Right ventricle myocardium inferior (tissue), 1 donor: Measurements from ENCODE around the gene ARMC9. TPM values are rescaled to one million over a fixed set of nuclear protein-coding genes. Genes with fewer than 3 reads are reported as not detected.
A peak's percentile ranks its signal among the peaks of the same experiment; 100 is the strongest.
"Not testable (repeated sequence)": the region's sequence is repeated elsewhere in the genome, so short reads cannot be mapped to it uniquely, and the experiment has no call there.

Source experiments
- ATAC-seq: fragments of 200-7000 bp; cut with Tn5 transposase; one replicate; pipeline ENCODE4 v1.9.1; 2020; ENCODE audit warnings: mild to moderate bottlenecking, moderate library complexity
- DNase-seq: peaks from one replicate; pipeline ENCODE4 v3.0.0; 2021; ENCODE audit errors: missing footprints
- intact Hi-C: fragments of 100-400 bp; cut with DNase I; formaldehyde crosslinking; loops from one replicate; pipeline ENCODE4 v1.11.0; 2022
- total RNA-seq: library from RNA; stranded (reverse); fragmentation: NEBNext Ultra II Directional; extraction: Animal tissue kit (Norgen Biotek cat#: 25700); gene quantifications from one replicate; pipeline ENCODE4 v1.2.1, GENCODE V29; 2021
- donor health status: DM: no; HTN: yes; CAD: no; lungs with severe emphysema.

ARMC9 gene
- total RNA-seq, 1 donor from 2014 or later = 1.7 TPM

DNA sequence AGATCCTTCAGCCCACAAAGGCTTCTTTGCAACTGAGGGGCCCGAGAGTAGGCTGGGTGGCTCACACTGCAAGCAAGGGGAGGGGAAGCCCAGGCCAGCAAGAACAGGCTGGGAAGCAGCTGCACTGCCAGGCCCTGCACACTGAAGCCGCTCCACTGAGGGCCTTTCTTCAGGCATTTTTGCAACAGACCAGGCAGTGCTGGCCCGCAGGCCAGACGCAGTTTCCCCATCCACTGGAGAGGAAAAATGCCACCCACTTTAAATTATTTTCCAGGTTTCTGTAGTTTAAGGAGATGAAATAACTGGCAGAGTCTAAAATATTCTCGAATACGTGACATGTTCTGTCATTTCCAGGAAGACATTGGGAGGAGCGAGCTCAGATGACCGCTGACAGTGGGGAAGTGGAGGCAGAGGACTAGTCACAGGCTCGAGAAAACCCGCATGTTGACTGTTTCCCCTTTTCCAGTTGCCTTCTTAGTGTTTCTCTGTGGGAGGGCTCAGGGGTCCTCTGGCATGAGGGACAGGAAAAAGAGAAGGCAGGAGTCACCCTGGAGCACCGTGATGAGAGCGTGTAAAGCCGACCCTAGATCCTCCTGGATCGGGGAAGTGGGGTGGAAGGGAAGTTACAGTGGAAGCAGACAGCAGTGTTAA, 143.8 kb downstream of the ARMC9 start:
- DNase-seq = no peak
- ATAC-seq = peak; percentile 51
- intact Hi-C loops = no loop called here

DNA sequence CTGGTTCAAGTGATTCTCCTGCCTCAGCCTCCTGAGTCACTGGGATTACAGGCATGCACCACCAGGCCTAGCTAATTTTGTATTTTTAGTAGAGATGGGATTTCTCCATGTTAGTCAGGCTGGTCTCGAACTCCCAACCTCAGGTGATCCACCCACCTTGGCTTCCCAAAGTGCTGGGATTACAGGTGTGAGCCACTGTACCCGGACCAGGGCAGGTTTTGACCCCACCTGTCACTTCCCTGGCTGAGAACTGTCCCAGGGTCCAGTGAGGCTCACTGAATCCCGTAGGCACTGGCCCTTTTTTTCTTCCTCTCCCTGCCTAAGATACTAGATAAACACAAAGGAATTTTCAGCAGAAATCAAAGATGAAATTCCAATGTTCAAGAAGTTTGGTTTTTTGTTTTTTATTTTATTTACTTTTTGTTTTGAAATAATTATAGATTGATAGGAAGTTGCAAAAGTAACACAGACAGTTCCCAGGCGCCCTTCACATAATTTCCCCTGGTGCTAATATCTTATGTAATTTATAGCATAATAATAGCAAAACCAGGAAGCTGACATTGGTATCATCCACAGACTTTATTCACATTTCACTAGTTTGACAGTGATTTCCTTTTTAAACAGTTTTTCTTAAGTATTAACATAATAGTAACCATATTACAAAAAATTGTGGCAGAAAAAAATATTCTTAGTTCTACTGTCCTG, 144.7 kb downstream of the ARMC9 start:
- no peak for DNase-seq
- ATAC-seq = no peak

DNA sequence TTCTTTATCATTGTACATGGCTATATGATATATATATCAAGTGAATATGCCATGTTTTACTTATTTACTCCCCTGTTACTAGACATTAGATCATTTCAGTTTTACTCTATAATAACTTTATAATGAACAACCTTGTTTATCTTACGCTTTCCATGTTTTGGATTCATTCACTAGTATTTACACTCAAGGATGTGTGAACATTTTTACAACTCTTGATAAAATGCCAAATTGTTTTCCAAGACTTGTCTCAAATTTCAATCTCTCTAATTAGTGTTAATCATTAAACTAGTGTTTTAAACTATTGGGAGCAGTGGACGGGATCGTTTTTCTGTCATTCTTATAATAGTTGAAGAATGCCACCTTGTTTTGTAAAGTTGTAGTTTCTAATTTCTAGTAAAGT, 145.6 kb downstream of the ARMC9 start:
- no peak for DNase-seq
- ATAC-seq = no peak
- intact Hi-C loops = no loop called here

More for the DNA sequence above, 144.7 kb downstream of the ARMC9 start:
- intact Hi-C loops = no loop called here

DNA sequence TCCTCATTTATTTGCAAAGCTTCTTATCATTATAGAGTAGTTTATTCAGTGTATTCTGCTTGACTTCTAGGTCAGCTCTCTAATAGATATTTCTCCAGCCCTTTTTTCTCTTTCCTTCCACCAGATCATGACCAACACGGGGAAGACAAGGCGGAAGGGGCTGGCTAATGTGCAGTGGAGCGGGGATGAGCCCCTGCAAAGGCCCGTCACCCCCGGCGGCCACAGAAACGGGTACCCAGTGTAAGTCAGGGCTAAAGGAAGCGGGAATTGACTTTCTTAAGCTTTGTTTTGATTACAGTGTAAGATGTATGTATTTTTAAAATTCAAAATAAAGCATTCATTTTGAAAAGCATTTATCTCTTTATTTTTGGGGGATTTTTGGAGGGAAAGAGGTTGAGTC, 146.4 kb downstream of the ARMC9 start:
- DNase-seq (no peak), ATAC-seq (no peak)
- intact Hi-C loops = no loop called here

DNA sequence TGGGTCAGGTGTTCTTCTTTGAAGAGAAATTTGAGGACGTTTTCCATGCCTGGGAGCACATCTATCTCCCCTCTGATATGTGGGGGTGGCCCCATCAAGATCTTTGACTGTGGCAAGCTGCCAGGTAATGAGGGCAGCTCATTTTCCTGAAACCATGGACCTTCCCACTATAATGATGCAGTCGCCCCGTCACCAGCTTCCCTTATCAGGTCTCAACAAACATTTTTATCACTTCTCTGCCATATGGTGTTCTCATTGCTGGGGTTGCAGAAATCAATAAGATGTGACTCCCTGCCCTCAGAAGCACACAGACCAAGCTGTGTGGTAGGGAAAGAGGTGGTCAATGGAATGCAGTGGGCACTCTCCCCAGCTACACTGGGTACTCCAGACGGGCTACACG, 148.7 kb downstream of the ARMC9 start:
- DNase-seq (no peak), ATAC-seq (no peak)
- intact Hi-C loops = no loop called here

DNA sequence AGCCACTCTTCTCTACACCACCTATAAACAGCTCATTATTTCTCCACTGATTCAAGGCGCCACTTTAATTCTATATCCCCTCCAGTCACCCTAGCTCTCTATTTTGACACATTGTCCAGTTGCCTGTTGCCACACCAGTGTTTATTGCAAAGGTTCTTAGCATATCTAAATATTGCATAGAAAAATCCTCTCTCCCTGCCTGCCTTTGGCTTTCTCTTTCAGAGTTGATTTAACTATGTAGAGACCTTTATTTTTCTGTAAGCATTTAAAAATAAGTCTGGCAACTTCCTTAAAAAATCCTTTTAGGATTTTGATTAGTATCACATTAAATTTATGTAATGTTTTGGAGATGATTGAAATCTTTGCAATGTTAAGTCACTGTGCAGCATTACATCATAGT, 149.2 kb downstream of the ARMC9 start:
- intact Hi-C loops = no loop called here
- ATAC-seq (no peak), DNase-seq (no peak)

DNA sequence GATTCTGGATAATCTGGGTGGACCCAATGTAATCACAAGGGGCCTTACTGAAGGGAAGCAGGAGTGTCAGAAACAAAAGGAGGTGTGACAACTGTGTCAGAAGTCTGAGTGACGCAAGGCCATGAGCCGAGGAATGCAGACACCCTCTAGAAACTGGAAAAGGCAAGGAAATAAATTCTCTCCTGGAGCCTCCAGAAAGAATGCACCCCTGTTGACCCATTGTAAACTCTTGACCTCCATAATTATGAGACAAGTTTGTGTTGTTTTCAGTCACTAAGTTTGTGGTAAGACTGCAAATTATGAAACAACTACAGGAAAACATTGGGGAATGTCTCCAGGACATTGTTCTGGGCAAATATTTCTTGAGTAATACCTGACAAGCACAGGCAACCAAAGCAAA, 149.7 kb downstream of the ARMC9 start:
- no peak for ATAC-seq
- intact Hi-C loops = no loop called here

DNA sequence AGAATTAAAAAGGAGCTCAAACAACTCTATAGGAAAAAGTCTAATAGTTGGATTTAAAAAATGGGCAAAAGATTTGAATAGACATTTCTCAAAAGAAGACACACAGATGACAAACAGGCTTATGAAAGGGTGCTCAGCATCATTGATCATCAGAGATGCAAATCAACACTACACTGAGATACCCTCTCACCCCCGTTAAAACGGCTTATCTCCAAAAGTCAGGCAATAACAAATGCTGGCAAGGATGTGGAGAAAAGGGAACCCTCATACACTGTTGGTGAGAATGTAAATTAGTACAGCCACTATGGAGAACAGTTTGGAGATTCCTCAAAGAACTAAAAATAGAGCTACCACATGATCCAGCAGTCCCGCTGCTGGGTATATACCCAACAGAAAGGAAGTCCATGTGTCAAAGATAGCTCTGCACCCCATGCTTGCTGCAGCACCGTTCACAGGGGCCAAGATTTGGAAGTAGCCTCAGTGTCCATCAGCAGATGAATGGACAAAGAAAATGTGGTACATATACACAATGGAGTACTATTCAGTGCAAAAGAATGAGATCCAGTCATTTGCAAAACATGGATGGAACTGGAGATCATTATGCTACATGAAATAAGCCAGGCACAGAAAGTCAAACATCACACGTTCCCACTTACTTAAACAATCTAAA, 150.4 kb downstream of the ARMC9 start:
- ATAC-seq (peak; percentile 56), DNase-seq (no peak)
- intact Hi-C loops = no loop called here

More for the DNA sequence above, 149.7 kb downstream of the ARMC9 start:
- DNase-seq = no peak

DNA sequence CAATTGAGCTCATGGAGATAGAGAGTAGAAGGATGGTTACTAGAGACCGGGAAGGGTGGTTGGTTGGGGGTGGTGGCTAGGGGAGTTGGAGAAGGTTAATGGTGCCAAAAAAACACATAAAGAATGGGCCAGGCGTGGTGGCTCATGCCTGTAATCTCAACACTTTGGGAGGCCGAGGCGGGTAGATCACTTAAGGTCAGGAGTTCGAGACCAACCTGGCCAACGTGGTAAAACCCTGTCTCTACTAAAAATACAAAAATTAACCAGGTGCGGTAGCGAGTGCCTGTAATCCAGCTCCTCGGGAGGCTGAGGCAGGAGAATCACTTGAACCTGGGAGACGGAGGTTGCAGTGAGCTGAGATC, 150.9 kb downstream of the ARMC9 start:
- ATAC-seq (peak; percentile 26), DNase-seq (peak; percentile 9)
- intact Hi-C loops = not testable (repeated sequence)

DNA sequence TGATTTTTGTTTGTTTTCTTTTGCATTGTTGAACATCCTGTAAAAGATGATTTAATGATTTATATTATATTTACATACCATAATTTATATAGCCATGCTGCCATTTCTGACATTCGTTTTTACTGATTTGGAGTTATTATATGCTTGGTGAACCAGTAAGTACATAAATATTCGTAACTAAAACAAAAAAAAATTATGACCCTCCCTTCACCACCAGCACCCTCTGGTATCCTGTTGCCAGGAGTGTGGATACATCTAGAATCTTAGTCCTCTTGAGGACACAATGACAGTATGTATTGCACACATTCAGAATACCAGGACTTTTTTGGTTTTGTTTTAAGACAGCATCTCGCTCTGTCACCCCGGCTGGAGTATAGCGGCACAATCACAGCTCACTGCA, 153.2 kb downstream of the ARMC9 start:
- ATAC-seq (no peak), DNase-seq (no peak)
- intact Hi-C loops = no loop called here

DNA sequence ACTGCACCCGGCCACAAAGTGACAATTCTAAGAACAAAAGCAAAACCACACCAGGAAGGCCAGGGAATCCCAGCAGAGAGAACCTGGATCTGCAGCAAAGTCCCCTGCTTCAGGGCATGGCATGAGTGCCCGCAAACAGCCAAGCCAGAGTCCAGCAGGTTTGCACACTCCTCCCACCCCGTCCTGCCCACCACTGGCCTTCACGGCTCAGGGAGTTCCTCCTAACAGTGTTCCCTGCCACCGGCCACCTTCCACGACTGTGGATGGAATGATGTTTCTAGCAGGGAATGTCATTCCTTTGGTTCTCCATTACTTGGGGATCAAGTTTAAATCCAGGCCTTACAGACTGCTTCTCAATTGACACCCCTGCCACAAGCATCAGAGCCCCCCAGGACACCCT, 155.0 kb downstream of the ARMC9 start:
- ATAC-seq = no peak
- intact Hi-C loops = no loop called here
- DNase-seq = peak; percentile 25

DNA sequence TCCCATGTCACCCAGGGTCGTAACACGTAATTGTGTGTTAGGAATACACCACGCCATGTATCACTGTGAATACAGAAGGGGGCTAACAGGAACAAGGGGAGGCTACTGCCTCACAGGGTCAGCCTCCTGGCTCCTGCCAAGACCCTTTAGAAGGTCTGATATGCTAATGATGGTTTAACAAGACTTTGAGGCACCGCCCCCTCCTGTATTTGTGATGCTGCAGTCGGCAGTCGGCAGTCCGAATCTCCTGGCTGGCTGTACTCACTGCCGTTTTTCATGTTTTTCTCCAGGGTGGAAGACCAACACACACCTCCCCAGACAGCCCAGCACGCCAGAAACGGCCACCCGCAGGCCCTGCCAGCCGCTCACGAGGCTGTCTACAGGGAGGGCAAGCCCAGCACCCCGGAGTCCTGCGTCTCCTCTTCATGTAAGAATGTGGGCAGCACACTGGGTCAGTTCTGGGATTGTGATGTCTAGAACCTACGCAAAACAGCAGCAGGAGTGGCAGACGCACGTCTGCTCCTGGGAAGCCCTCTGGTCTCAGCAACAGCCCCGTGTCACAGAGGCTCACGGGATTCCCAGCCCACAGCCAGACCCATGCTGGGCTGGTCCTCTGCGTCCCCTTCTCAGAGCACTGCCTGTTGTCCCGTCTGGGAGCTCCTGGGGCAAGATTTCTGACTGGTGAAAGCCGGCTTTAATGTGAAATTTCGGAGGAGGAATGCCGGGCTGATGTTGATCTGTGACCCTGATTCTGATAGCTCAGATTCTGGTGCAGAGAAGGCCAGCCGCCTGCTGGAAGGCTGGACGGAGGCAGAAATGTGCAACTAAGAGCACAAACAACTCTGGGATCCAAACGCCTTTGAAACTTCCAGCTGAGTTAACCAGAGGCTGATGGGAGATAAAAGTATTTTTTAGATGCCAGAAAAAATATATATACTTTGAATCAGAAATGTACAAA, 157.4 kb downstream of the ARMC9 start:
- DNase-seq = peak; percentile 42
- peak; percentile 27 for ATAC-seq
- intact Hi-C loops = no loop called here

DNA sequence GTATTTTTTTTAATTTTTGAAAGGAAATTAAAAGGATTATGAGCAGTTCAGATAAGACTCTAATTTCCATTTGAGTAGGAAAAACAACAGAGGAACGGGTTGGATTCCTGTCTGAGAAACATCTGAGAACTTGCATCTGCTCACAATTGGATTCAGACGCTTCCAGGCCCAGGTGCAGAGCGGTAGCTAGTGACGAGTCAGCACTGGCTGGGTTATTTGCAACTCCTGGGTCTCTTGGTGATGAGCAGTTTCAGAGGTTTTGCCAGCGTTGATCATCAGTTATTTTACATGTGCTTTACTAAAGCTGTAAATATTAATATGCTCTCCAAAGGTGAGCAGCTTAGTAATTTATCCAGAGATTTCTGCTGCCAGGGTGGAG, 158.0 kb downstream of the ARMC9 start:
- DNase-seq (no peak), ATAC-seq (no peak)
- intact Hi-C loops = no loop called here

DNA sequence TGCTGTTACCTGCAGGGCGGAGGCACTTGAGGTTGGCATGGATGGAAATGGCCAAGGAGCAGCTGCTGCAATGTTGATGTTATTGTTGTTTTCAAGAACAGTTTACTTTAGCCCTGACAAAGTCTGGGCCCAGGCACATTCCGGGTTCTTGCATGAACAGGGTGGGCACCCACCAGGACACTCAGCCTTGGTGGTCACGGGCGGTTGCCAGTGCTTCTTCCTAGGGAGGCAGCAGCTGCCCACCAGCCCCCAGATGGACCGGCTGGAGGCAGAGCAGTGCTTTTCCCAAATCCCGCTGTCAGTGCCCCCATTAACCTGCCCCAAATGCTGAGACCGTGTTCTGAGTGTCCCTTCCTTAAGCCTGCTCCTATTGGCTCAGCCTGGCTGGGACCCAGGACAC, 158.6 kb downstream of the ARMC9 start:
- DNase-seq (peak; percentile 16), ATAC-seq (no peak)
- intact Hi-C loops = no loop called here

DNA sequence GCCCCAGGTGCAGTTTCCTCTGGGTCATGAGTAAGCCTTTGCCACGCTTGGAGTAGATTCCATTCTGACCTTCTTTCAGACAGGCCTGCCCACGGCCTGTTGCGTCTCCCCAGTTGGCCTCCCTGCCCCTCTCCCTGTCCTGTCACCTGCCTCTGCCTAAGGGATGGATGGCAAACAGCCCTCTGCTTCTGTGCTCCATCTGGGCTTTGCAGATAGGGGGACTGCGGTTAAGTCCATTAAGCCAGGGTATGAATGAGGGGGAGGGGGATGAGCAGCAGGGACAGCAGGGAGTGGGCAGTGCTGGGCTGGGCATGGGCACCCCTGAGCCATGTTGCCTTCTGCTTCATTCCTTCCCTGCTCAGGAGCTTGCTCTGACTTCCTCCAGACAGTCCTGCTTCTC, 159.5 kb downstream of the ARMC9 start:
- intact Hi-C loops = no loop called here
- ATAC-seq (no peak), DNase-seq (no peak)

DNA sequence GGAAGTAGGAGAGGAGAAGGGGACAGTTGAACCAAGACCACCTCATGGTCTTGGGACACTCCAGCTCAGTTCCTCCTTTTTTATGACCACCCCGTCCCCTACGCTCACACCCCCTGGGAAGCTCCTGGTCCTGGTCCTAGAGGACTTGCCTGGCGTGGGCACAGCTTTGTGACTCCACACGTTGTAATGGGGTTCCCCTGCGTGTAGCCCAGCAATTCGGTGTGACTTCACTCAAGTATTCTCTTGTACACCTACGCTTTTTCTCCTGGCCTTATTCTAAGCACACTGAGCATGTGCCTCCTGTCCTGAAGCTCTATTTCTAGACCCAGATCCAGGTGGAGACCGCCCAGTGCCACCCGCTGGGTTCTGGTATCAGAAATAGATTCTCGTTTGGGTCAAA, 161.0 kb downstream of the ARMC9 start:
- DNase-seq = peak; percentile 11
- intact Hi-C loops = no loop called here
- ATAC-seq = no peak

DNA sequence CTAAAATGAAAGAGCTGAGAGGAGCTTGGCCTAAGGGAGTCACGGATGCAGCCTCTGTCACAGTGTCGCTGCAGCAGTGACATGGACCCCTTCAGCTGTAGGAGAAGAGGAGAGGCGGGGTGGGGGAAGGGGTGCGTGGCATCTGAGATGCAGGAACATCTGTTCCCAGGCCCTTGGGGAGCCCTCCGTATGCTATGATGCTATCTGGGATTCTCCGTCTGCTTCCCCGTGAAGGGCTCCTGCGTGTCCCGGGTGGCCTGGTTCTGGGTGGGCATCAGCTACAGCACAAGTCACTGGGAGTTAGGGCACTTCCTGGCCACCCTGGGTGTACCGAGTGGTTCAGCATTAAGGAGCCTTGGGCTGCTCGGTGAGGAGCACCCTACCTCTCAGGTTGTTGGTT, 161.5 kb downstream of the ARMC9 start:
- no peak for ATAC-seq
- intact Hi-C loops = loop anchor here (5.0 kb wide), 1 partner anchor 37 kb away; the partner anchor contains the start of gene B3GNT7
- no peak for DNase-seq

DNA sequence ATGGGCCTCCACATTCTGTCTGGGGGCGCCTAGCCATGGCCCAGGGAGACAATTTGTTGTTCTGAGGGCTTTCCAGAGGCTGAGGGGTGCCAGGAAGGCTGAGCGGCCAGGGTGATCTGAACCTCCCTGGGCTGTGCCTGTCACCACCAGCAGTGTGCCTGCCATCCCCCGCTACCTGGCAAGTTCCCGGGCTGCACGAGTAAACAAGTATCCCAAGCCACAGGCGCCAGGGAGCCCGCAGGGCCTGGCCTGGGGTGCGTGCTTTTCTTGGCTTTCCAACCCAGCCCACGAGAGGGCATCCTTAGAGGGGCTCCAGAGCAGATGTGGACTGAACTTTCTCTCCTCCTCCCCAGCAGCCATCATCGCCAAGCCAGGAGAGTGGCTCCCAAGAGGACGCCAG, 162.0 kb downstream of the ARMC9 start:
- DNase-seq = no peak
- ATAC-seq = peak; percentile 49

DNA sequence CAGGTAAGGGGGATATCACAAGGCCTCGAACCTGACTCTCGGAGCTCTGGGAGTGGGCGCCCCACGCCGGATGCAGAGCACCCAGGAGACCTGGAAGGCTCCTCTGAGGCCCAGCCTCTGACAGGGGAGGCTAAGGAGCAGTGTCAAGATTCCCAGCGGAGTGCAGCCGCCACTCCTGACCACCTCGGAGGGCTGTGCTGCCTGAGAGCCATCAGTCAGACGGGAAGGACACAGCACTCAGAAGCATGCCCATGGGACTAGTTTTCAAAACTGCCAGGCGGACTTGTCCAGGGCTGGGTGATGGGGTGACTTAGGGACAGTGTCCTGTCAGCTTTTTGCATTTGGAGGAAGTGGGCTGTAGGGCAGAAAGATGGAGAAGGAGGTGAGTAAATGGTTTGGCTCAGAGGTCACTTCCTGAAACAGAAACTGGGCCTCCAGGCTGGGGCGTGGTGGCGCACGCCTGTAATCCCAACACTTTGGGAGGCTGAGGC, 162.5 kb downstream of the ARMC9 start:
- intact Hi-C loops = loop anchor here (5.0 kb wide), 1 partner anchor 36 kb away; the partner anchor contains the start of gene B3GNT7
- peak; percentile 47 for ATAC-seq
- peak; percentile 60 for DNase-seq

More for the DNA sequence above, 162.0 kb downstream of the ARMC9 start:
- intact Hi-C loops = loop anchor here (5.0 kb wide), 1 partner anchor 37 kb away; the partner anchor contains the start of gene B3GNT7
